HG02973 (cell line): ENCODE results near the gene SLC7A14.

Source experiments
- ATAC-seq: cut with Tn5 transposase; IDR thresholded peaks from one replicate; pipeline ENCODE4 v1.9.1; 2021; ENCODE audit warnings: moderate library complexity; ENCODE audit not compliant: unreplicated experiment

Gene SLC7A14

DNA sequence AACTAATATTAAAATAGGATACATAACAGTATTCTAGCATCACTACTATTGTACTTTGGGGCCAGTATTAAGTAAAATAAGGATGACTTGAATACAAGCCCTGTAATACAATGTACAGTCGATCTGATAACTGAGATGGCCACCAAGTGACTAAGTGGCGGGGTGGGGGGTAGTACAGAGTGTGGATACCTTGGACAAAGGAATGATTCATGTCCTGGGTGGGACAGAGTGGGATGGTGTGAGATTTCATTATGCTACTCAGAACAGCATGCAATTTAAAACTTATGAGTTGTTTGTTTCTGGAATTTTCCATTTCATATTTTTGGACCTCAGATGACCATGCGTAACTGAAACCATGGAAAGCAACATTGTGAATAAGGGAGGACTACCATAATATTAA is 46.0 kb downstream of the SLC7A14 start:
- ATAC-seq: no peak

DNA sequence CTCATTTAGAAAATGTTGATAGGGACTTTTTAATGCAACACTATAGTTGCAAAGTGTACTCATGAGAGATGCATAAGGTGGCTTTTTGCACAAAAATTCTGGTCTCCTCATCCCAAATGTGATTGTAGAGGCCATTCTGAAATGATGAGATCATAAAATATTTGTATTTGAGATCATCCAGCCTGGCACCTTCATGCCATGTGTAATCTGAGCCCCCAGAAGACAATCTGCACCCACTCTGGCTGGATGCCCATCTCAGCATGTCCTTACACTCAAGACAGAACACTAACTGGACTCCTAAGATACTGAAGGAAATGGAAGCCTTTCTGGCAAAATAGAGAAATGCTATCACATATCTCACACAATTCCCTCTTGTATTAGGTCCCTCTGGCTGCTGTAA is 49.2 kb downstream of the SLC7A14 start:
- no peak for ATAC-seq

DNA sequence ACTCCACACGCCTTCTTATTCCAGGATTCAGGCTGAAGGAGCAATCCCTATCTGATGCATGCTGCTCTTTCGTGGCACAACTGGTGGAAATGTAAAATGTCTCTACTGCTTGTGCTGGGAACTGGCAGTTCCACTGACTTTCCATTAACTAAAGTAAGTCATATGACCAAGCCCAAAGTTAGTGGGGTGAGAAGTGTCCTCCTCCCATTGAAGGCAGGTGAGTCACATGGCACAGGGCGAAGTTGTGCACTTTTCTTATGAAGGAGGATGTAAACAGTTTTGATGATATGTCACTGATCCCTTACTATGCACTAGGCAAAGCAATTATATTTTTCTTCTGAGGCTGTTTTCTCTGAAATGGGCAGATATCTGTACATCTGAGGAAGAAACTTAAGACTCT is 51.6 kb downstream of the SLC7A14 start:
- ATAC-seq: no peak

DNA sequence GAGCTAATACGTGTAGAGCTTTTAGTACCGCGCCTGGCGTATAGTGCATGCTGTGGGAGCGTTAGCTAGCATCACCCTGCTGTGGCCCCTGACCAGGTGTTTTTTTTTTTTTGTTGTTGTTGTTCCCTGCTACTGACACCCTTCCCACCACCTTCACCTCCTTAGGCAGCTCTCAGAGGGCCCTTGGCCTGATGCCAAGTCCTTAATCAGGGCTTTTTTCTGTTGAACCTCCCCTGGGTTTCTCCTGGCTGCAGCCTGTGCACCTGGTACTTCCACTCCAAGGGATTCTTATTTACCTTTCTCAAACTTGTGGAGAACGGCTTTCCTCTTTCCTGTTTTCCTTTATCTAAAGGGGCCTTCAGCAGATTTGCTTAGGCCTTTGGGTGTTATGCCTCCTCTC is 53.3 kb downstream of the SLC7A14 start:
- no peak for ATAC-seq

DNA sequence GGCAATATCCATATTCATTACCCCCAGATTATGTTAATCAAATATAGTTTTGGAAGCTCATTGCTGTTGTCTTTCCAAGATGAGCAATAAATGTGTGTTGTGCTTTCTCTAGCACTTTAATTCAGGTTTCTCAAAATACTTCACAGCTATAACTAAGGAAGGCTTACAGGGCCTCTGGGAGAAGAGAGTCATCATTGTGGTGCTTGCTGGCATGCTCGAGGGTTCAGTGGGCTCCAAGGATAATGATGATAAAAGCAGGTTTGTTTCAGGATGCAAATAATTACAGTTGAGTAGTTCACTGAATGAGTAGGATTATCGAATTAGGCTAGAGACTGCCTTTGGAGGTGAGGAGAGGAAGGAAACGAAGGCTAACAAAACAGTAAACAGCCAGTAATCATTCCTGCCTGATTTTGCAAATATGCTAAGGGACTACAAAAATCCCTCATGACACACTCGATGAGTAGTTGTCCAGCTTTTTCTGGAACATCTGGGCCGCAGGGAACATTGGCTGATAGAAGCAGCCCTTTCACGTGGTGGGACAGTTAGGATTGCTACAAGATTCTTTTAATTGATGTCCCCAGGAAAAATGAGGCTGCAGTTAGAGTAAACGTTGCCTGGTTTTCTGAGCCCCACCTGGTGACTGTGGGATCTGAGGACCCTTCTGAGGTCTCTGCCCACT is 54.1 kb downstream of the SLC7A14 start:
- ATAC-seq: no peak

DNA sequence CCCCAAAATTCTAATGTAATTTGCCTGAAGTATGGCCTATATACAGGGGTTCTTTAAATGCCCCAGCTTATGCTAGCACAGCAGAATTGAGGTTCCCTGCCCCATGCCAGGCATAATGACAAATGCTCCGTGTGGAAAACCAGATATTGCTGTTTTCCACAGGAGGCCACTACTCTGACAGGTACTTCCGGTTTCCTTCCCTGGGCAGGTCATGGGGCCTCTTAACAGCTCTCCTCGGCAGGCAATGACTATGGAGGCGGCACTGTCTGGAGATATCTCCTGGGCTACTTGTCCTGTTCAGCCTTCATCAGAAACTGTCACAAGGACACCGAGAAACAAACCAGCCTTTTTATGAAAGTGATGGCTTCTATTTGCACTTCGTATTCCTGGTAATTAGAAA is 54.8 kb downstream of the SLC7A14 start:
- no peak for ATAC-seq

DNA sequence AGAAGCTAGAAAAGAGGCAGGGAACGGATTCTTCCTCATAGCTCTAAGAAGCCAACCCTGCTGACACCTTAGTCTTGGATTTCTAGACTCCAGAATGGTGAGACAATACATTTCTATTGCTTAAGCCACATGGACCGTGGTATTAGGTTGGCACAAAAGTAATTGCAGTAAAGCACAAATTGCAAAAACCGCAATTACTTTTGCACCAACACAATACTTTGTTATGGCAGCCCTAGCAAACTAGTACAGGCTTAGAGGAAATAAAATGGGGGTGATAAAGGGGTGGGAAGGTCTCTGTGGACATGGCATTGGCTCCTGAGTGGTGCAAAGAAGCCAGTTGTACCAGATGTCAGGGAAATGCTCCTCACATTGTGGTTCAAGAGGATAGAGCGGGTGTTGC is 56.0 kb downstream of the SLC7A14 start:
- no peak for ATAC-seq

DNA sequence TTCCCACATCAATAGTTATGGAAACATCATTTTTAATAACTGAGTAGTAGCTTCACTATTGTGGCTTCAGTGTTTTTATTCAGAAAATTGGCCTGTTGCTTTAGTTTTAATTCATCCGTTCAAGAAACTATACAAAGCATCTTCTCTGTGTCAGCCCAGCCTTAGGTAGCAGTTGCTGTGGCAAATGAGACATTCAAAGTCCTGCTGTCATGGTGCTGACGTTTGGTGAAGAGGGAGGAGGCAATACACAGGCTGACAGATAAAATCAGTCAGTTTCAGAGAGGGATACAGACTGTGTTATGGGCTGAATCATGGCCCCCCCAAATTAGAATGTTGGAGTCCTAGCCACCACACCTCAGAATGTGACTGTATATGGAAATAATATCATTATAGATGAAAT is 56.5 kb downstream of the SLC7A14 start:
- ATAC-seq: no peak

DNA sequence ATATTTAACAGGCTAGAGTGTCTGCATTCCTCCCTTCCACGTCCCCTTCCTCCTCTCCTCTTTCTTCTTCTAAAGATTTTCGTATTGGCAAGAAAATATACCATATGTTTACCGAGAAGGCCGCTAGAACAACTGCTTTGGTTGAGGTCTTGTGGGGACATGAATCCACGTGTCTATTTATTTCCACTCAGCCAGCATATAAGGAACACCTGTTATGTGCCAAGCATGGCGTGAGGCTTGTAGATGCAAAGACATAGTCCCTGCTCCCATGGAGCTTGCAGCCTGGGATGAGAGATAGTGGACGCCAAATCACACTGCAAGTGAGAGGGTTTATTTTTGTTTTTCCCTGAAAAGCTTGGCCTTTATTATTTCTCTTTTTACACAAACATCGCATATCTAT is 57.1 kb downstream of the SLC7A14 start:
- ATAC-seq: no peak

DNA sequence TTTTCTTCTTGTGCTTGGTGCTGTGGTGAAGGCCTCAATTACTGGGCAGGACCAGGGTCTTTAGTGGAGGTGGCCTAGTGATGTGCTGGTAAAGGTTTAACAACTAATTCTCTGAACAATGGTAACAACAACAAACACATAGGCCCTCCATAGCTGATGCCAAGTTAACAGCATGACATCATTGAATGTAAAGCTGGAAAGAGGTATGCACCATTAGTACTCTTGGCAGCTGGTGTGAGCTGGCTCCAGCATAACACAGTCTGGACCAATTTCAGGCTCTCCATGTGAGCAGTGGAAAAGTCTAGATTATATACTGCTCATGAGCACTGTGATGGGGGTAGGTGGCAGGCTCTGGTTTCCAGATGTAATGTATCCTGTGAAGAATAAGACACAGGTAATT is 61.8 kb downstream of the SLC7A14 start:
- ATAC-seq: no peak

DNA sequence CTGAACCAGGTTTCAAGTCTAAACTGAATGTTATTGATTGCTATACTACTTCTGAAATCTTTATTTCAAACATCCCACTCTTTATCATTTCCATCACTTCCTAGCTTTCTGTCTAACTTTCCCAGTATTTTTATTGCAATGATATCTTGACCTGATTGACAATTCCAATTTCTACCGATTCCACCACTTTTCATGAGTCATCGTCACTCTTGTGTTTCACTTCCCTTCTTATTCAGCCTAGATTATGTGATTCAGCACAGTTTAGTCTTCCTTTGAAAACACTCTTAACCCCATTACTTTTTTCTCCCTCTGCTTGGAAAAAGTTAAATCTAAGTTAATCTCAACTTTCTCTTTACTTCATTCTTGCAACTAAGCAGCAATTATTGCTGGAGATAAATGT is 62.6 kb downstream of the SLC7A14 start:
- no peak for ATAC-seq

DNA sequence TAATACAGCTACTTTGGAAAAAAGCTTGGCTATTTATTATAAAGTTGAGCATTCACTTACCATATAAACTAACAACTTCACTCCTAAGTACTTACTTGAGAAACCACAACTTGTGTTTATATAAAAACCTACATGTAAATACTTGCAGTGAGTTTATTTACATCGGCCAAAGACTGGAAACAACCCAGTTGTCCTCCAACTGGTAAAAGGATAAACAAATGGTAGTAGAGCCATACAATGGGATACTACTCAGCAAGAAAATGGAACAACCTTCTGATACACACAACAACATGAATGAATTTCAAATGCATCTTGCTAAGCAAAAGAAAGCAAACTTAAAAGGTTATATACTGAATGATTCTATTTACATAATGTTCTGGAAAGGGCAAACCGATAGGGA is 63.7 kb downstream of the SLC7A14 start:
- no peak for ATAC-seq

DNA sequence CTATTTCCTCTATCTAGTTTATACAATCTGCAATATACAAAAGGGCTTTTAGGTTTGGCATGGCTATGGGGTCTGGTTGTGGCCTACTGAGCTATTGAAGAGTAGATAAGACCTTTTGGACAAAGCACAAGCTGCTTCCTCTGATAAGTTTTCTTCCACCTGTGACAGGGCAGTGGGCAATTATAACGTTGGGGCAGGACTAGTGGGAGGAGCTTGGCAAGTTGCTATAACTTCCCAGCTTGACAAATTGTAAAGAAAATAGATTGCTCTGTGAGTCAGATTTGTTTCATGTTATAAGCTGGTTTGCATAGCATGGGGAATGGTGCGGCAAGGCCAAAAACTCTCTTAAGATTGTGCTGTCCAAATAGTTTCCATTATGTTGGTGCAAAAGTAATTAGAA is 64.9 kb downstream of the SLC7A14 start:
- no peak for ATAC-seq

DNA sequence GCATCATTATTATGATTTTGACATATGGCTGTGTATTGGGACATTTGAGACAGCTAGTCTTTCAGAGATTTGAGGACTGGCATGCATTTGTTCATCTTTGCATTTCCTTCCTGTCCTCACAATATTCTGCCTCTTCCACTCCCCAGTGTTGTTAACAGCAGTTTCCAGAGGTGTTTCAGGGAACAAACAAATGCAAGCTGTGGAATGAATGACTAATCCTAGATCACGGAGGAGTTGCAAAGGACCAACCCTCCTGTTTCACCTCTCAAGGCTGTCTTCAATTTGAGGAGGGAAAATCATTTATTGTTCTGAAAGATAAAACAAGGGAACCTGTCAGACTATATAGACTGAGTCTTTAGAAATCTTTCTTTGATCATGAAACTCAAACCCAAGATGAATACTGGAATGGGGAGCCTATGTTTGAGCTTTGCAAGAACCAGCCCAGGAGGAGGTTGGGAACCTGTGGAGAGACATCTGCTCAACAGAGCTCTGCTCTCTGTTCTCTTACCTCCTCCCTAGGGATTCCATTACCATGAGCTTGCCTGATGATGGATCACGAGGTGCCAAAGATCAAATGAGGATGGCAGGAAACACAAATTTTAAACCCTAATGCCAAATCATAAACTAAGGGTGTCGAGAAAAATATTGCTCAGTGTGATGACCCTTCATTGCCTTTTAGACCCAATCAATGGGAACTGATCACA is 68.5 kb downstream of the SLC7A14 start:
- ATAC-seq: no peak

DNA sequence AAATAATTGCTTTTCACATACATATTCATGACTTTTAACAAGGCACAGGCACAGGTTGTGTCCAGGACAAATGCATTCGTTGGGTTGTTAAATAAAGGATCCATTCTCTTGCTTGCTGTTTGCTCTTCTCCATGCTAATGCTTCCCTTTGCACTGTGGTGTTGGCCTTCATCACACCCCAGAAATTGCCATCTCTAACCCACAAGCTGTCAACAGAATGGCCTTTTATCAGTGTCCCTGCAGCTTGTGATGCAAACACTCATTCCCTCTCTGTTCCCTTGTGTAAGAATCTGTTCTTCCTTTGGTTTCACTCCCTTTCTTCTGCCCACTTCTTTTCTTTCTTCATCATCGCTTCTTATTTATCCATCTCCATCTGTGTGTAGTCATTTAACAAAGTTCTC is 72.2 kb downstream of the SLC7A14 start:
- no peak for ATAC-seq

DNA sequence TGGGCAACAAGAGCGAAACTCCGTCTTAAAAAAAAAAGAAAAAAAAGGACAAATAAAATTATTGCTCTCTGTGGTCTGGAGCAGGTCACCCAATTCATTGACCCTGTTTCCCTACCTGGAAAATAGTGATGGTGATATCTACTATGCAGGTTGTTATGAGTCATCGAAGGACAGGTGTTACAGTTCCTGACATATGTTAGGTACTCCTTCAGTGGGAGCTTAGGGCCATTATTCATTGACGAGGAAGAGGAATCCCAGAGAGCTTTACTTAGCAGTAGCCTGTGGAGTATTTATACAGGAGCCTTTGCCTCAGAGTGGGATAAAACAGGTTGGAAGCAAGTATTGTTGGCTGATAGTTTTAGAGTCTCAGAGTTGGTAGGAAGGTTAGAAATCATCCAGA is 74.5 kb downstream of the SLC7A14 start:
- ATAC-seq: no peak

DNA sequence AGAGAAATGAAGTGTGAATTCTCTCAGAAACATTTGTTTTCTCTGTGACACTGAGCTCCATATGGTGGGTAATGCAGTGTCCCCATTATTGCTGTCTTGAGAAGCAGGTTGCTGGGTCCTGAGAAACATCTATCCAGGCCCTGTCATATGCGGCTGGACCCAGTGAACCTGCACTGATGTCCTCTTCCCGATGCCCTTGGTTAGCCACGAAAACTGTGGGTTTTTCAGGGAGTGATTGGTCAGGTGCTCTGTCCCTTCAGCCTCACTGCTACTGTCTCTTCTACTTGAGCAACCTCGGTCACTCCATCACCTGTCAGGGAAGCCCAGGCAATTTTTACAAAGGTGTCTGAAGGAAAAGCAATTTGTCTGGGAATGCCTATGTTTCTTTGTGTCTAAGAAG is 77.0 kb downstream of the SLC7A14 start:
- ATAC-seq: no peak

DNA sequence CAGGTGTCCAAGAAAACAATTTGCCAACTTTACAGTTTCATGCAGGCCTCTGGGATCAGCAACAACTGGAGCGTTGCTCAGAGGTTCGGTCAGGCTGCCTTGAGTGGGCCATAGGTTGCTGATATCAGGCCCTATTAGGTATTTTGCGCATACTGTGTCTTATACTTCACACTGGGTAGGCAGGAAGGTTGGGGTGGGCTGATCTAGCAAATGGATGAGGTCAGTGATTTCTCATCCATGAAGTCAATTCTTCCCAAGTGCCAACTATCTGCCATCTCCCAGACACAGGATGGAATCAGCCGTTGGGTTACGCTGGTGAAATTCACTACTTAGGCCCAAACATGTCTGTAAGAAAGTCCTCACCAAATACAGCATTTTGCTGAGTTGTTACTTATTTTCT is 77.6 kb downstream of the SLC7A14 start:
- no peak for ATAC-seq

DNA sequence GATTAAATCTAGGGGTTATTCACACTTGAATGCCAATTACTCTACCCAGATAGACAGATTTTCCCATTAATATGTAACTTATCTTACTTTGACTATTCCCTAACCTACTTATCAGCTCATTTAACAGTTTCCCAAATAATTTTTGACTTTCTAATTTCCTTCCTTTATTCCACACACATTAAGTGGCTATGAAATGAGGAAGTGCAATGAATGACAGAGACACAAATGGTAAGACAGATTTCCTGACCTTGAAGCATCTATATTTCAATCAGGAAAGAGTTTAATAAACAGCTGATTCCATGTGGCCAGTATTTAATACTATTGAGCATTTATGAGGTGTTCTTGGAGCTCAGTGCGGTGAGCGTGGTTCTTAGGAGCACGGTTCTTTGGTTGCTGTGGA is 78.8 kb downstream of the SLC7A14 start:
- ATAC-seq: no peak

DNA sequence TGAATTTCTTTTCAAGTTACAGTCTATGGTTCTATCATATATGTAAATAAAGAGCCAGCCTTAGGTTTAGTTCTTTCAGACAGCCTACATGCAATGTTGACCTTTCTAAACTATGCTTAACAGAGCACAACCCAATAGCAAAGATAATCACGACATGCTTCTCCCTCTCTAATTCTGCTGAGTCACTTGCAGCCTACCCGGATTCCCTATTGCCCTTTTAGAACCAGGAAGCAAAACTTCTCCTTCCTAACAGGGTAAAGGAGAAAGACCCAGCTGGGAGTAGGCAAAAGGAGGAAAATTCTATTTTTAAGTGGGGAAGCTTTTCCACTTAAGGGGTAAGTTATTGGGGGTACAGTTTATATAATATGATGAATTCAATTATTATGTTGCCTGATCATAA is 79.3 kb downstream of the SLC7A14 start:
- ATAC-seq: no peak

DNA sequence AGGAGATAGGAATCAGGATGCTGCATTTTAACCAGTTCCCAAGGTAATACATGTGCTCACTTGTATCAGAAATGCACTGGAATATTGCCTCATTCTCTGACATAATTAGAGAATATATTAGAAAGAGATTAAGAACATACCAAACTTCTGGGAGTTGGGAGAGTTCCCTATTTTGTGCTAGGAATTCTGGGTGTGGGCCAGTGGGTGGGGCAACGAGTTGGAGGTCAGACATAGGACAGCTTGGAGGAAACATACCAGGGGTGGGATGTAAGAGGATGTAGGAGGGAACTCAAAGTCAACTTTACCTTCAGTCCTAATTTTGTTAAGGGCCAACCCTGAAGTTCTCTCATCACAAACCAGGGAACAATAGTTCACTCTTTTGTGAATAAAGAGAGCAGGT is 83.6 kb downstream of the SLC7A14 start:
- no peak for ATAC-seq

DNA sequence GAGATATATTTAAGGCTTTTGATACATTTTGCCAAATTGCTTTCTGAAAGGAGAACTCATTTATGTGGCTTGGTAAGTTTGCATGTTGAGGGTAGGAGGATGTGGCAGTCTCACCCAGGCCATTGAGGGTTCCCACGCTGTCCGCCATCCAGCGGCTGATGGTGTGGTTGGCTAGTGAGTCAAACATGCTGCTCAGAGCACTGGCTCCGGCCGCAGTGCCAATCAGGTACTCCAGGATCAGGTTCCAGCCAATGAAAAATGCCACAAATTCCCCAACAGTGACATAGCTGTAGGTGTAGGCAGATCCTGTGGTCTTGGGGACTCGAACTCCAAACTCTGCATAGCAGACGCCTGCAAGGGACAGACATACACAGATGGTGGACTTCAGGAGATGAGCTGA is 84.9 kb downstream of the SLC7A14 start:
- ATAC-seq: no peak

DNA sequence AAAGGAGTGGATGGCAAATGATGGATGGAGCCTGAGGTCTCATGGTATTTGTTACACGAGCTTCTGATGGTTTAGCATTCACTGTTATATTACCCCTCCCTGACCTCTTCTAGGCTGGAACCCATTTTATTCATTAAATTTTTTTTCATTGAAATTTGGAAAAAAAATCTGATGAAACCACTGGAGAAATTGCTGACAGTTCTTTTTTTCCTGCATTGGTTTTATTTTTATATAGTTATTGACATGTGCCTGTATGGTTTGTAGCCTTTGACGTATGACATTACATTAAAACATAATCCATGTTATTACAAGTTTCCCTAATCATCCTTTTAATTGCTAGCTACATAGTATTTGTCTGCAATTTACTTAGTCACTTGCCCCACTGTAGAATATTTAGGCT is 85.4 kb downstream of the SLC7A14 start:
- no peak for ATAC-seq
